ENCODE data around the gene DEDD2. TPM values are rescaled to one million over a fixed set of nuclear protein-coding genes. Genes with fewer than 3 reads are reported as not detected.

The DEDD2 gene
- polyA plus RNA-seq, 1 of the 3 experiments (the other 2 are of a cell fraction), result 30.2 TPM

DNA sequence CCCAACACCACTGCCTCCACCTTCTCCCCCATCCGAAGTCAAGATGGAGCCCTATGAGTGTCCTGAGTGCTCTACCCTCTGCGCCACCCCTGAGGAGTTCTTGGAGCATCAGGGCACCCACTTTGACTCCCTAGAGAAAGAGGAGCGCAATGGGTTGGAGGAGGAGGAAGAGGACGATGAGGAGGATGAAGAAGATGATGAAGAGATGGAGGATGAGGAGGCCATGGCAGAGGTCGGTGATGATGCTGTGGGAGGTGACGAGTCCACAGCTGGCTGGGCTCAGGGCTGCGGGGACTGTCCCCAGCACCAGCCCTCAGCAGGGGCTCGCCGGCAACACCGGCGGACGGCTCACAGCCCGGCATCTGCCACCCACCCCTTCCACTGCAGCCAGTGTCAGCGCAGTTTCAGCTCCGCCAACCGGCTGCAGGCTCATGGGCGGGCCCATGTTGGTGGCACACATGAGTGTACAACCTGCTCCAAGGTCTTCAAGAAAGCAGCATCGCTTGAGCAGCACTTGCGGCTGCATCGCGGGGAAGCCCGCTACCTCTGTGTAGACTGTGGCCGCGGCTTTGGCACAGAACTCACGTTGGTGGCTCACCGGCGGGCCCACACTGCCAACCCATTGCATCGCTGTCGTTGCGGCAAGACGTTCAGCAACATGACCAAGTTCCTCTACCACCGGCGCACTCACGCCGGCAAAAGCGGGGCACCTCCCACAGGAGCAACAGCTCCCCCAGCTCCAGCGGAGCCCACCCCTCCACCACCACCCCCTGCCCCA, 7.7 kb upstream of the DEDD2 start:
- ChIA-PET CTCF (interaction anchor here (0.6 to 1.3 kb wide), 2 partner anchors 116 to 117 kb away, joined by 3 to 7 read pairs; no protein-coding TSS in a partner anchor), POLR2A (no interaction called here)
- 92% methylated on average over 36 of the region's 37 CpGs for WGBS (ENCODE audit: low lambda C conversion rate)
- no peak overlapping the region for H3K27ac ChIP-seq (ENCODE audit: low read depth in 2 of 2, low read length in 1 of 2)
- H3K4me1 ChIP-seq (ENCODE audit: control insufficient read depth in 1 of 2, insufficient read depth in 2 of 2, low read depth in 1 of 2, low read length in 1 of 2), result peaks cover 4 to 7% of the 10 kb centered on the region in 2 experiments; a peak in 2 of 4 replicates
- no peak overlapping the region for H3K9ac ChIP-seq
- no peak overlapping the region for H3K4me2 ChIP-seq
- peaks cover 58% of the 10 kb centered on the region for H3K79me2 ChIP-seq (ENCODE audit: insufficient read depth)
- no peaks in the 10 kb centered on the region for H3K9me3 ChIP-seq
- peaks cover 8 to 46% of the 10 kb centered on the region in 2 experiments for H3K36me3 ChIP-seq (replicated peaks in 1 of 2; ENCODE audit: control insufficient read depth in 1 of 2, insufficient read depth in 2 of 2, low read length in 1 of 2)
- H3K27me3 ChIP-seq (ENCODE audit: insufficient read depth), result no peaks in the 10 kb centered on the region
- peaks cover 33% of the 10 kb centered on the region for H4K20me1 ChIP-seq (ENCODE audit: insufficient read depth)
- DNase-seq, result no peak
- H3F3A ChIP-seq (replicated peaks; ENCODE audit: insufficient read depth), result peaks cover 20% of the 10 kb centered on the region
- H3K4me3 ChIP-seq (ENCODE audit: low read depth in 2 of 2, low read length in 1 of 2), result no peak overlapping the region
- no peak overlapping the region for H2AFZ ChIP-seq (ENCODE audit: low read depth)
- no peaks in the 10 kb centered on the region for H3K9me2 ChIP-seq
- TF ChIP-seq, protein P1, sequence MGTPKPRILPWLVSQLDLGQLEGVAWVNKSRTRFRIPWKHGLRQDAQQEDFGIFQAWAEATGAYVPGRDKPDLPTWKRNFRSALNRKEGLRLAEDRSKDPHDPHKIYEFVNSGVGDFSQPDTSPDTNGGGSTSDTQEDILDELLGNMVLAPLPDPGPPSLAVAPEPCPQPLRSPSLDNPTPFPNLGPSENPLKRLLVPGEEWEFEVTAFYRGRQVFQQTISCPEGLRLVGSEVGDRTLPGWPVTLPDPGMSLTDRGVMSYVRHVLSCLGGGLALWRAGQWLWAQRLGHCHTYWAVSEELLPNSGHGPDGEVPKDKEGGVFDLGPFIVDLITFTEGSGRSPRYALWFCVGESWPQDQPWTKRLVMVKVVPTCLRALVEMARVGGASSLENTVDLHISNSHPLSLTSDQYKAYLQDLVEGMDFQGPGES (IDR thresholded peaks at IDR 0.05; ENCODE audit: low read depth, low read length), result no peak

DNA sequence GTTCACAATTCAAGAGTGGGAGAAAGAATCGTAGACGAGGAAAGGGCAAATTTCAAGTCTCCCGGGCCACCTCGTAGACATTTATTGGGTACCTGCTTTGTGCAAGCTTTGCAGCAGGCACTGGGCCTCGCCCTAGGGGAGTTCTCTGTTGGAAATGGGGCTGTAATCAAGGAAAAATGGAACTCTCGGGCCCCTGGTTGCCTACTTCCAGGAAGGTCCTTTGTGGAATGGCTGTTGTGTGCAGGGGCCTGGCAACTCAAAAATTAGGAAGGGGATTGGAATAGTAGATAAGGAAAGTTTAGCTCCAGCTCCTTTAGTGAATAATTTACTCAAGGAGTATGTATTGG, 3.2 kb upstream of the DEDD2 start:
- H3K36me3 ChIP-seq (replicated peaks in 1 of 2; ENCODE audit: control insufficient read depth in 1 of 2, insufficient read depth in 2 of 2, low read length in 1 of 2), result peaks cover 0 to 17% of the 10 kb centered on the region in 2 experiments
- H3K9ac ChIP-seq, result peak overlapping the region; percentile 85
- POLR2A ChIA-PET, result interaction anchor here (1.2 to 1.6 kb wide), 2 partner anchors 9 to 19 kb away, joined by 3 to 7 read pairs; no protein-coding TSS in a partner anchor
- H3K9me2 ChIP-seq, result no peaks in the 10 kb centered on the region
- no peak for TF ChIP-seq GABPA (IDR thresholded peaks at IDR 0.05; ENCODE audit: low read depth)
- no peak for TF ChIP-seq NFIC (IDR thresholded peaks at IDR 0.05; ENCODE audit: borderline replicate concordance)
- TF ChIP-seq FOXM1 (IDR thresholded peaks at IDR 0.05; ENCODE audit: low read depth), result no peak
- TF ChIP-seq, protein P2, sequence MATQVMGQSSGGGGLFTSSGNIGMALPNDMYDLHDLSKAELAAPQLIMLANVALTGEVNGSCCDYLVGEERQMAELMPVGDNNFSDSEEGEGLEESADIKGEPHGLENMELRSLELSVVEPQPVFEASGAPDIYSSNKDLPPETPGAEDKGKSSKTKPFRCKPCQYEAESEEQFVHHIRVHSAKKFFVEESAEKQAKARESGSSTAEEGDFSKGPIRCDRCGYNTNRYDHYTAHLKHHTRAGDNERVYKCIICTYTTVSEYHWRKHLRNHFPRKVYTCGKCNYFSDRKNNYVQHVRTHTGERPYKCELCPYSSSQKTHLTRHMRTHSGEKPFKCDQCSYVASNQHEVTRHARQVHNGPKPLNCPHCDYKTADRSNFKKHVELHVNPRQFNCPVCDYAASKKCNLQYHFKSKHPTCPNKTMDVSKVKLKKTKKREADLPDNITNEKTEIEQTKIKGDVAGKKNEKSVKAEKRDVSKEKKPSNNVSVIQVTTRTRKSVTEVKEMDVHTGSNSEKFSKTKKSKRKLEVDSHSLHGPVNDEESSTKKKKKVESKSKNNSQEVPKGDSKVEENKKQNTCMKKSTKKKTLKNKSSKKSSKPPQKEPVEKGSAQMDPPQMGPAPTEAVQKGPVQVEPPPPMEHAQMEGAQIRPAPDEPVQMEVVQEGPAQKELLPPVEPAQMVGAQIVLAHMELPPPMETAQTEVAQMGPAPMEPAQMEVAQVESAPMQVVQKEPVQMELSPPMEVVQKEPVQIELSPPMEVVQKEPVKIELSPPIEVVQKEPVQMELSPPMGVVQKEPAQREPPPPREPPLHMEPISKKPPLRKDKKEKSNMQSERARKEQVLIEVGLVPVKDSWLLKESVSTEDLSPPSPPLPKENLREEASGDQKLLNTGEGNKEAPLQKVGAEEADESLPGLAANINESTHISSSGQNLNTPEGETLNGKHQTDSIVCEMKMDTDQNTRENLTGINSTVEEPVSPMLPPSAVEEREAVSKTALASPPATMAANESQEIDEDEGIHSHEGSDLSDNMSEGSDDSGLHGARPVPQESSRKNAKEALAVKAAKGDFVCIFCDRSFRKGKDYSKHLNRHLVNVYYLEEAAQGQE (IDR thresholded peaks at IDR 0.05; ENCODE audit: low read depth, low read length), result no peak
- TF ChIP-seq MEF2A (IDR thresholded peaks at IDR 0.05; ENCODE audit: borderline replicate concordance, low read depth), result no peak
- H2AFZ ChIP-seq (ENCODE audit: low read depth), result no peak overlapping the region
- H3K27me3 ChIP-seq (ENCODE audit: insufficient read depth), result no peaks in the 10 kb centered on the region
- H3K4me3 ChIP-seq (ENCODE audit: low read depth in 2 of 2, low read length in 1 of 2), result peak overlapping the region; percentile 79
- H3K4me2 ChIP-seq, result peak overlapping the region; percentile 88
- 0% methylated on average over 6 of the region's 6 CpGs for WGBS (ENCODE audit: low lambda C conversion rate)
- peaks cover 12% of the 10 kb centered on the region for H3F3A ChIP-seq (replicated peaks; ENCODE audit: insufficient read depth)
- no peaks in the 10 kb centered on the region for H3K9me3 ChIP-seq
- no peak for DNase-seq
- CTCF ChIA-PET, result interaction anchor here (0.6 to 2.6 kb wide), 7 partner anchors 10 to 112 kb away, joined by 3 to 8 read pairs (median 3); no protein-coding TSS in a partner anchor
- H3K27ac ChIP-seq (ENCODE audit: low read depth in 2 of 2, low read length in 1 of 2), result peak overlapping the region; percentile 70 to 79; a peak in 3 of 4 replicates
- peaks cover 80% of the 10 kb centered on the region for H3K79me2 ChIP-seq (ENCODE audit: insufficient read depth)
- H3K4me1 ChIP-seq (ENCODE audit: control insufficient read depth in 1 of 2, insufficient read depth in 2 of 2, low read depth in 1 of 2, low read length in 1 of 2), result peaks cover 9 to 27% of the 10 kb centered on the region in 2 experiments; a peak in 2 of 4 replicates
- peaks cover 1% of the 10 kb centered on the region for H4K20me1 ChIP-seq (ENCODE audit: insufficient read depth)
